H1 (cell line): ENCODE results near the gene FLNA. TPM values are rescaled to one million over a fixed set of nuclear protein-coding genes. Genes with fewer than 3 reads are reported as not detected.

ENCODE experiments used
- ASH2L ChIP-seq: fragments of 200-600, 300-600 bp; sonication (generic); IDR thresholded peaks from one replicate; pipeline ENCODE4 v1.7.1; 2017; ENCODE audit warnings: low read length
- ATF2 ChIP-seq: IDR thresholded peaks from 2 replicates; pipeline ENCODE4 v1.6.1; 2012; ENCODE audit warnings: low read length, inconsistent platforms
- ATF3 ChIP-seq: IDR thresholded peaks from 2 replicates; pipeline ENCODE4 v1.6.1; 2011; ENCODE audit warnings: low read depth, mild to moderate bottlenecking, low read length; ENCODE audit not compliant: insufficient read depth
- BACH1 ChIP-seq: IDR thresholded peaks from 2 replicates; pipeline ENCODE4 v1.6.1; 2012; ENCODE audit warnings: low read length, improper control_type of control experiment
- BCL11A ChIP-seq, 2 experiments: IDR thresholded peaks; one replicate each; pipeline ENCODE4 v1.6.1; 2011; ENCODE audit warnings: low read depth in 2 of 2, low read length in 2 of 2, mild to moderate bottlenecking in 2 of 2
- CBX5 ChIP-seq: fragments of 300-800, 300-1000 bp; sonication (generic); IDR thresholded peaks from 2 replicates; pipeline ENCODE4 v1.7.1; 2016; ENCODE audit warnings: antibody characterized with exemption, low read length, low read depth
- CBX8 ChIP-seq: fragments of 300-800, 300-1000 bp; sonication (generic); IDR thresholded peaks from 2 replicates; pipeline ENCODE4 v1.7.1; 2016; ENCODE audit warnings: low read depth, low read length, borderline replicate concordance
- CHD1 ChIP-seq: IDR thresholded peaks from 2 replicates; pipeline ENCODE4 v1.6.1; 2012; ENCODE audit warnings: low read depth, low read length, improper control_type of control experiment
- CHD2 ChIP-seq: IDR thresholded peaks from 2 replicates; pipeline ENCODE4 v1.6.1; 2012; ENCODE audit warnings: low read length, improper control_type of control experiment
- CTCF ChIP-seq, 3 experiments: IDR thresholded peaks; 1 replicate in 2 of 3; 2 replicates in 1 of 3; pipeline versions ENCODE4 v1.5.1 to v1.6.1; 2011; ENCODE audit warnings: low read length in 3 of 3, mild to moderate bottlenecking in 3 of 3, inconsistent platforms in 2 of 3, low read depth in 1 of 3, moderate library complexity in 1 of 3; ENCODE audit not compliant: insufficient read depth in 1 of 3; ENCODE audit errors: control extremely low read depth in 1 of 3
- MAFK ChIP-seq: IDR thresholded peaks from 2 replicates; pipeline ENCODE4 v1.6.1; 2012; ENCODE audit warnings: low read depth, mild to moderate bottlenecking, improper control_type of control experiment, low read length
- POLR2A ChIP-seq, 2 experiments: IDR thresholded peaks; 1 replicate in 1 of 2; 2 replicates in 1 of 2; pipeline ENCODE4 v1.6.1; 2011; ENCODE audit warnings: low read depth in 2 of 2, low read length in 2 of 2, mild to moderate bottlenecking in 2 of 2; ENCODE audit errors: control extremely low read depth in 1 of 2
- RAD21 ChIP-seq, 2 experiments: IDR thresholded peaks in 1 of 2; conservative IDR thresholded peaks in 1 of 2; 2 replicates each; pipeline ENCODE4 v1.6.1; 2011; ENCODE audit warnings: low read depth in 2 of 2, low read length in 2 of 2, improper control_type of control experiment in 1 of 2, inconsistent platforms in 1 of 2, mild to moderate bottlenecking in 1 of 2, moderate library complexity in 1 of 2
- RFX5 ChIP-seq: IDR thresholded peaks from 2 replicates; pipeline ENCODE4 v1.6.1; 2011; ENCODE audit warnings: low read depth, low read length, improper control_type of control experiment, borderline replicate concordance
- RXRA ChIP-seq: IDR thresholded peaks from 2 replicates; pipeline ENCODE4 v1.6.1; 2011; ENCODE audit warnings: low read depth, mild to moderate bottlenecking, low read length, moderate library complexity; ENCODE audit not compliant: insufficient read depth
- SIRT6 ChIP-seq: IDR thresholded peaks from one replicate; pipeline ENCODE4 v1.7.1; 2012; ENCODE audit warnings: low read length, inconsistent platforms
- SP2 ChIP-seq: IDR thresholded peaks from 2 replicates; pipeline ENCODE4 v1.6.1; 2012; ENCODE audit warnings: mild to moderate bottlenecking, low read length, inconsistent platforms
- SUZ12 ChIP-seq: fragments of 200-600 bp; sonication (generic); IDR thresholded peaks from 2 replicates; pipeline ENCODE4 v1.6.1; 2012; ENCODE audit warnings: mild to moderate bottlenecking, inconsistent platforms, low read length, moderate library complexity, mixed read lengths
- TAF7 ChIP-seq: optimal IDR thresholded peaks from 2 replicates; pipeline ENCODE3; 2011; ENCODE audit warnings: low read depth, mild to moderate bottlenecking, inconsistent platforms, low read length, moderate library complexity, borderline replicate concordance
- polyA plus RNA-seq, 7 experiments: library from polyadenylated mRNA; depleted of rRNA in 3 of 7; stranded (reverse) in 5 of 7; unstranded in 2 of 7; fragments of >200 nt in 5 of 7; fragments of 200-250 nt in 2 of 7; gene quantifications; 1 replicate in 5 of 7; 2 replicates in 1 of 7; 4 replicates in 1 of 7; pipeline versions ENCODE4 v1.2.1 to v1.2.3, GENCODE V29; 2011 to 2013; ENCODE audit warnings: missing spikeins in 2 of 7, mixed read lengths in 2 of 7
- total RNA-seq: library from RNA; stranded (reverse); fragmentation: NEBNext Ultra II Directional; extraction: Animal tissue kit (Norgen Biotek cat#: 25700); gene quantifications from 2 replicates; pipeline ENCODE4 v1.2.1, GENCODE V29; 2021

The FLNA gene
- total and polyA plus RNA-seq, 2 of the 8 experiments (the other 6 are each of a cell fraction or from before 2014, with no cell fraction given), result 315 to 925 TPM

- TF ChIP-seq CHD1, result no peak
- no peak for TF ChIP-seq BCL11A (IDR thresholded peaks at IDR 0.05; ENCODE audit: low read depth in 2 of 2, low read length in 2 of 2)
- no peak for TF ChIP-seq SP2
- no peak for TF ChIP-seq RXRA
- no peak for TF ChIP-seq CTCF (IDR thresholded peaks at IDR 0.05; ENCODE audit: control extremely low read depth in 1 of 3, insufficient read depth in 1 of 3, low read depth in 1 of 3, low read length in 3 of 3)
- no peak; a peak in 2 of 3 replicates for TF ChIP-seq POLR2A (IDR thresholded peaks at IDR 0.05; ENCODE audit: control extremely low read depth in 1 of 2, low read depth in 2 of 2, low read length in 2 of 2)
- no peak for TF ChIP-seq CHD2
- no peak for TF ChIP-seq SUZ12
- TF ChIP-seq RAD21 (IDR thresholded peaks at IDR 0.05 in 1 of 2, conservative IDR thresholded peaks at IDR 0.05 in 1 of 2; ENCODE audit: low read depth in 2 of 2, low read length in 2 of 2), result no peak
- TF ChIP-seq CBX8, result no peak
- TF ChIP-seq CBX5, result no peak
- TF ChIP-seq SIRT6, result peak; percentile 25
- TF ChIP-seq ATF2, result peak; percentile 91
- TF ChIP-seq ATF3, result no peak
- TF ChIP-seq BACH1, result no peak
- TF ChIP-seq RFX5, result no peak
- no peak for TF ChIP-seq ASH2L
- TF ChIP-seq MAFK, result no peak
- TF ChIP-seq TAF7, result peak; percentile 55
Observed at GRCh38 chrX:154401045-154401799, 26.8 kb upstream of the FLNA start (continued).
